SU-DHL-6 (cell line): Measurements from ENCODE around the gene HIP1R.

Experiments
- CTCF ChIP-seq: fragments of 200-600 bp; sonication (generic); IDR thresholded peaks from one replicate; pipeline ENCODE4 v1.5.1; 2017; ENCODE audit warnings: antibody characterized with exemption, mild to moderate bottlenecking, low read length, moderate library complexity; ENCODE audit not compliant: insufficient read depth, poor library complexity, severe bottlenecking
- EZH2phosphoT487 ChIP-seq: fragments of 200-600 bp; sonication (generic), shearing (Covaris generic); conservative IDR thresholded peaks from 2 replicates; pipeline ENCODE4 v1.6.1; 2018; ENCODE audit warnings: mild to moderate bottlenecking, antibody characterized with exemption, low read length, moderate library complexity, mixed read lengths

- no peak for TF ChIP-seq CTCF
- no peak for TF ChIP-seq EZH2phosphoT487
These were observed 21.9 kb upstream of the HIP1R start for GRCh38 chr12:122813310-122813713.
